EH (cell line): ENCODE measurements around the gene NBPF26.
"Not testable (repeated sequence)": the region's sequence is repeated elsewhere in the genome, so short reads cannot be mapped to it uniquely, and the experiment has no call there.

Experiments used
- DNase-seq: peaks from one replicate; pipeline ENCODE4 v3.0.0-alpha.2; 2015; ENCODE audit warnings: low read depth

NBPF26 gene

GRCh38 chr1:120858144-120858543, 134.4 kb downstream of the NBPF26 start:
- DNase-seq, result not testable (repeated sequence)

GRCh38 chr1:120859615-120860234, 136.0 kb downstream of the NBPF26 start:
- peak; percentile 27 for DNase-seq

- DNase-seq, result not testable (repeated sequence)
Observed at GRCh38 chr1:120878206-120878605, 154.5 kb downstream of the NBPF26 start.

GRCh38 chr1:120880056-120880455, 156.3 kb downstream of the NBPF26 start:
- not testable (repeated sequence) for DNase-seq

- not testable (repeated sequence) for DNase-seq
Observed at GRCh38 chr1:120881934-120882333, 158.2 kb downstream of the NBPF26 start.
